HepG2 (cell line): ENCODE results near the gene URGCP. TPM values are rescaled to one million over a fixed set of nuclear protein-coding genes. Genes with fewer than 3 reads are reported as not detected.
A peak's percentile ranks its signal among the peaks of the same experiment; 100 is the strongest.

ENCODE experiments used
- ATAC-seq: fragments of 200-7000 bp; cut with Tn5 transposase; 3 replicates; pipeline ENCODE4 v1.9.1; 2020; ENCODE audit warnings: mild to moderate bottlenecking, moderate library complexity
- BruUV-seq: library from RNA; stranded (reverse); fragments of 400-500 nt; replicated peaks from 2 replicates; lab custom pipeline; 2021; lab: Mats Ljungman, UMichigan
- CTCF ChIA-PET: fragments of 300-600 bp; formaldehyde crosslinking; extraction: SDS; loops from one replicate; lab custom pipeline; 2021; ENCODE audit warnings: low total read pairs, inconsistent platforms, low intra/inter-chr PET ratio; lab: Yijun Ruan, JAX
- POLR2A ChIA-PET: fragments of 350-600 bp; sonication (Branson Sonifier 250); formaldehyde crosslinking; loops from one replicate; lab custom pipeline; 2020; ENCODE audit warnings: antibody characterized with exemption, inconsistent platforms; lab: Yijun Ruan, JAX
- DNase-seq: peaks from one replicate; pipeline ENCODE4 v3.0.0-alpha.2; 2015; ENCODE audit warnings: low spot score
- FAIRE-seq: peaks from 3 replicates; lab custom pipeline; 2011; peaks lifted over from hg19 to GRCh38; lab: Jason Lieb, UNC
- H2AFZ ChIP-seq: one replicate; pipeline ENCODE4 v1.6.1; 2011; ENCODE audit warnings: low read length, inconsistent platforms
- H3K27ac ChIP-seq: fragments of 300-600 bp; 3 replicates; pipeline ENCODE4 v1.8.0; 2011; ENCODE audit warnings: mixed run types, mild to moderate bottlenecking, mixed read lengths, low read length, inconsistent platforms; ENCODE audit not compliant: insufficient read depth; ENCODE audit errors: extremely low read length
- H3K27me3 ChIP-seq, 2 experiments: fragments of 200-600 bp in 1 of 2; 2 replicates in 1 of 2; 3 replicates in 1 of 2; pipeline versions ENCODE4 v1.6.0 to v1.8.0; 2011; ENCODE audit warnings: low read length in 2 of 2, mild to moderate bottlenecking in 2 of 2, moderate library complexity in 2 of 2, inconsistent platforms in 1 of 2; ENCODE audit not compliant: insufficient read depth in 2 of 2, control insufficient read depth in 1 of 2
- H3K36me3 ChIP-seq, 2 experiments: fragments of 200-600 bp in 1 of 2; replicated peaks in 1 of 2; 2 replicates in 1 of 2; 3 replicates in 1 of 2; pipeline versions ENCODE4 v1.5.1 to v1.8.0; 2011; ENCODE audit warnings: low read length in 2 of 2, inconsistent platforms in 1 of 2; ENCODE audit not compliant: insufficient read depth in 2 of 2, control insufficient read depth in 1 of 2
- H3K4me1 ChIP-seq: 2 replicates; pipeline ENCODE4 v1.5.1; 2012; ENCODE audit warnings: low read length, inconsistent platforms; ENCODE audit not compliant: insufficient read depth
- H3K4me2 ChIP-seq: 2 replicates; pipeline ENCODE4 v1.6.0; 2011; ENCODE audit warnings: low read depth, low read length, inconsistent platforms
- H3K4me3 ChIP-seq, 3 experiments: fragments of 200-600 bp in 1 of 3; sonication (generic), shearing (Covaris generic) in 1 of 3; replicated peaks in 1 of 3; 2 replicates each; pipeline ENCODE4 v1.5.1; 2011 to 2016; ENCODE audit warnings: low read length in 3 of 3, inconsistent platforms in 2 of 3, low read depth in 2 of 3, mild to moderate bottlenecking in 2 of 3, control low read depth in 1 of 3, mixed read lengths in 1 of 3; ENCODE audit not compliant: insufficient read depth in 1 of 3
- H3K79me2 ChIP-seq: one replicate; pipeline ENCODE4 v1.6.1; 2011; ENCODE audit warnings: low read length, inconsistent platforms; ENCODE audit not compliant: insufficient read depth
- H3K9ac ChIP-seq: 2 replicates; pipeline ENCODE4 v1.6.0; 2011; ENCODE audit warnings: mild to moderate bottlenecking, low read depth, low read length, inconsistent platforms; ENCODE audit not compliant: insufficient read depth
- H3K9me3 ChIP-seq: 2 replicates; pipeline ENCODE4 v1.5.1; 2012; ENCODE audit warnings: mild to moderate bottlenecking, low read length
- H4K20me1 ChIP-seq: 2 replicates; pipeline ENCODE4 v1.6.0; 2011; ENCODE audit warnings: inconsistent platforms, mild to moderate bottlenecking, low read length, moderate library complexity; ENCODE audit not compliant: insufficient read depth
- CBX1 ChIP-seq: IDR thresholded peaks from one replicate; pipeline ENCODE4 v1.6.1; 2016; ENCODE audit warnings: antibody characterized with exemption, low read depth
- CEBPG ChIP-seq: IDR thresholded peaks from 2 replicates; pipeline ENCODE4 v1.6.1; 2016
- CENPT ChIP-seq: sonication (generic); formaldehyde crosslinking; IDR thresholded peaks from 2 replicates; pipeline ENCODE4 v1.8.0; 2022; ENCODE audit warnings: low read depth, mild to moderate bottlenecking, moderate library complexity, missing genetic modification reagents
- CENPX ChIP-seq: sonication (generic); formaldehyde crosslinking; IDR thresholded peaks from 2 replicates; pipeline ENCODE4 v1.9.0; 2021; ENCODE audit warnings: mild to moderate bottlenecking, missing genetic modification reagents, moderate library complexity
- KDM2A ChIP-seq: sonication (generic); formaldehyde crosslinking; IDR thresholded peaks from 2 replicates; pipeline ENCODE4 v1.4.0; 2020; ENCODE audit warnings: low read depth, missing genetic modification reagents, borderline replicate concordance
- KDM5A ChIP-seq: fragments of 200-600 bp; sonication (generic); IDR thresholded peaks from 2 replicates; pipeline ENCODE4 v1.7.0; 2018; ENCODE audit warnings: antibody characterized with exemption, mild to moderate bottlenecking, low read length, borderline replicate concordance
- MTA1 ChIP-seq: sonication (generic); formaldehyde crosslinking; IDR thresholded peaks from 2 replicates; pipeline ENCODE4 v1.4.0; 2020; ENCODE audit warnings: missing genetic modification reagents, mild to moderate bottlenecking, borderline replicate concordance
- RCOR2 ChIP-seq: IDR thresholded peaks from 2 replicates; pipeline ENCODE4 v1.6.1; 2016; ENCODE audit warnings: missing biosample characterization, missing genetic modification reagents
- RFX3 ChIP-seq: IDR thresholded peaks from 2 replicates; pipeline ENCODE4 v1.6.1; 2016; ENCODE audit warnings: missing biosample characterization, missing genetic modification reagents
- SIN3A ChIP-seq: IDR thresholded peaks from 2 replicates; pipeline ENCODE4 v1.6.1; 2011; ENCODE audit warnings: low read depth, mild to moderate bottlenecking, control low read depth, low read length, borderline replicate concordance
- ZBTB20 ChIP-seq: sonication (generic); formaldehyde crosslinking; IDR thresholded peaks from 2 replicates; pipeline ENCODE4 v1.8.1; 2023; ENCODE audit warnings: missing genetic modification reagents, low read depth, mild to moderate bottlenecking, borderline replicate concordance
- ZBTB42 ChIP-seq: sonication (generic); formaldehyde crosslinking; IDR thresholded peaks from 2 replicates; pipeline ENCODE4 v1.5.0; 2020; ENCODE audit warnings: mild to moderate bottlenecking, missing genetic modification reagents
- ZMAT3 ChIP-seq: sonication (generic); formaldehyde crosslinking; conservative IDR thresholded peaks from 2 replicates; pipeline ENCODE4 v1.7.0; 2021; ENCODE audit warnings: missing genetic modification reagents
- ZNF34 ChIP-seq: sonication (generic); formaldehyde crosslinking; IDR thresholded peaks from 2 replicates; pipeline ENCODE4 v1.4.0; 2020; ENCODE audit warnings: mild to moderate bottlenecking, missing genetic modification reagents, borderline replicate concordance
- ZNF44 ChIP-seq: sonication (generic); formaldehyde crosslinking; IDR thresholded peaks from 2 replicates; pipeline ENCODE4 v1.5.1; 2020; ENCODE audit warnings: mild to moderate bottlenecking, missing genetic modification reagents
- ZNF510 ChIP-seq: sonication (generic); formaldehyde crosslinking; IDR thresholded peaks from 2 replicates; pipeline ENCODE4 v1.4.0; 2020; ENCODE audit warnings: low read depth, mild to moderate bottlenecking, missing genetic modification reagents
- ZNF644 ChIP-seq: IDR thresholded peaks from 2 replicates; pipeline ENCODE4 v1.6.1; 2016; ENCODE audit warnings: low read depth
- ZNF816 ChIP-seq: sonication (generic); formaldehyde crosslinking; IDR thresholded peaks from 2 replicates; pipeline ENCODE4 v1.8.0; 2022; ENCODE audit warnings: missing genetic modification reagents, mild to moderate bottlenecking, borderline replicate concordance
- ZSCAN22 ChIP-seq: sonication (generic); formaldehyde crosslinking; IDR thresholded peaks from 2 replicates; pipeline ENCODE4 v1.4.0; 2020; ENCODE audit warnings: mild to moderate bottlenecking, missing genetic modification reagents
- ZSCAN30 ChIP-seq: sonication (generic); formaldehyde crosslinking; IDR thresholded peaks from 2 replicates; pipeline ENCODE4 v1.5.0; 2020; ENCODE audit warnings: mild to moderate bottlenecking, missing genetic modification reagents
- WGBS: methylation state at CpG from one replicate; pipeline ENCODE4 v1.1.6; 2017; ENCODE audit warnings: low lambda C conversion rate; 5-methylcytosine and 5-hydroxymethylcytosine counted together
- in situ Hi-C: cut with HindIII; loops from 2 replicates; pipeline ENCODE4 v1.10.0; 2017; ENCODE audit warnings: low pct_unique_long_range_greater_than_20kb; ENCODE audit not compliant: extremely low pct_ligation_motif_present
- intact Hi-C: fragments of 100-400 bp; cut with micrococcal nuclease; formaldehyde crosslinking; loops from one replicate; pipeline ENCODE4 v1.10.0; 2022; ENCODE audit not compliant: unreplicated experiment
- polyA plus RNA-seq, 8 experiments: library from polyadenylated mRNA; depleted of rRNA in 3 of 8; stranded (reverse) in 7 of 8; unstranded in 1 of 8; fragments of >200 nt; fragmentation: Illumina TruSeq in 4 of 8; extraction: Trizol in 4 of 8; gene quantifications; 2 replicates each; pipeline versions ENCODE4 v1.2.1 to v1.2.3, GENCODE V29; 2011 to 2016; ENCODE audit warnings: low read depth in 4 of 8, missing spikeins in 1 of 8, mixed read lengths in 1 of 8; ENCODE audit not compliant: insufficient read depth in 1 of 8
- total RNA-seq, 5 experiments: library from RNA; depleted of rRNA; stranded (reverse); fragments of >200 nt; fragmentation: Illumina TruSeq; extraction: Trizol; gene quantifications; 2 replicates each; pipeline ENCODE4 v1.2.3, GENCODE V29; 2016; ENCODE audit warnings: low read depth in 1 of 5
- TF ChIP-seq, protein P1 (sequence below): sonication (generic); formaldehyde crosslinking; IDR thresholded peaks from 2 replicates; pipeline ENCODE4 v1.4.0; 2020; ENCODE audit warnings: missing genetic modification reagents, borderline replicate concordance
- TF ChIP-seq, protein P2 (sequence below): IDR thresholded peaks from 2 replicates; pipeline ENCODE4 v1.6.1; 2016; ENCODE audit warnings: low read depth, control low read depth

The URGCP gene
- total and polyA plus RNA-seq, 2 of the 13 experiments (the other 11 are each of a cell fraction or from before 2014, with no cell fraction given): 22.3 to 25.8 TPM

DNA sequence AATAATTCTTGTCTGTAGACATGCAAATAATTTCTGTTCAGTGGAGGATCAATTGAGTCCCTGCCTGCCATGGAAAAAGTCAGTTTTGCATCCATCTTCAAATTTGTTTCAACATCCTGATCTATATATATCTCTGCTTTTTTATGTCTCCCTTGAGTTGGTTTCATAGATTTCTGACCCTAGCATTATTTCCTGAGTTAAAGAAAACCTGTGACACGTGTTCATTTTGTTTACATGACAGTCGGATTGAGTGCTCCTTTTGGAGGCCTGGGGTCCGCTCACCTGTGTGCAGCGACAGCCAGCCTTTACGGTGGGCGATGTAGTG lies 37.8 kb downstream of the URGCP start:
- POLR2A ChIA-PET: interaction anchor here (2.0 to 2.2 kb wide), 2 partner anchors 36 to 58 kb away, joined by 10 to 36 read pairs; partner anchors contain the start of gene UBE2D4
- no peak for FAIRE-seq
- WGBS: 0% methylated on average over 6 of the region's 6 CpGs

DNA sequence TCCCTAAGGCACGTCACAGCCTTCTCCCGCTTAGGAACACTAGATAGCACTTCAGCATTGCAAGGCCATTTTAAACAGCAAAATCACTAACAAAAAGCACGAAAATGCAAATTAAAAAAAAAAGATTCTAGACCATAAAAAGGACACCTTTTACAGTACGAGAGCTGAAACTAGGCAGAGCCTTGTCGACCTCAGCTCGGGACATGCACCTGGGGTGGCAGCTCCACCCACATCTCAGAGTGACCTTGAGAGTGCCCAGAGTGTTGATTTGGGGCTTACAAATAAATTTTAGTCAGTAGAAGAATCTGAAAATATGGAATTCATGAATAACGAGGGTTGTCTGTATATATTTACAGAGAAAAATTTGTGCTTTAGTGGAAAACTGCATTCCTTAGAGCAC lies 38.2 kb downstream of the URGCP start:
- intact Hi-C loops: loop anchor here (2.0 kb wide), 2 partner anchors 37 to 87 kb away; no protein-coding TSS in a partner anchor
- Histone ChIP-seq H3K9me3 (no peaks in the 10 kb centered on the region), H2AFZ (no peak overlapping the region), H3K4me1 (peaks cover 18% of the 10 kb centered on the region), H3K9ac (peak overlapping the region; percentile 80), H3K79me2 (peaks cover 6% of the 10 kb centered on the region), H3K36me3 (peaks cover 2 to 8% of the 10 kb centered on the region in 2 experiments; a peak in 4 of 5 replicates), H3K27me3 (no peaks in the 10 kb centered on the region; a peak in 1 of 5 replicates), H4K20me1 (no peaks in the 10 kb centered on the region), H3K27ac (peak overlapping the region; percentile 67), H3K4me3 (peak overlapping the region; percentile 86 to 96 (median 87)), H3K4me2 (peak overlapping the region; percentile 88)
- CTCF ChIA-PET: no interaction called here
- FAIRE-seq (no peak), ATAC-seq (no peak), DNase-seq (no peak)
- in situ Hi-C loops: no loop called here
- BruUV-seq: no TSS peak
- 47% methylated on average over 7 of the region's 7 CpGs for WGBS
- POLR2A ChIA-PET: interaction anchor here (2.0 to 2.2 kb wide), 2 partner anchors 36 to 58 kb away, joined by 10 to 36 read pairs; partner anchors contain the start of gene UBE2D4
- no peak for TF ChIP-seq ZNF644
- no peak for TF ChIP-seq RCOR2 (CRISPR knock-in tag)
- TF ChIP-seq ZNF44 (CRISPR knock-in tag): no peak
- no peak for TF ChIP-seq CENPT (CRISPR knock-in tag)
- no peak for TF ChIP-seq ZSCAN30 (CRISPR knock-in tag)
- TF ChIP-seq, protein P1, sequence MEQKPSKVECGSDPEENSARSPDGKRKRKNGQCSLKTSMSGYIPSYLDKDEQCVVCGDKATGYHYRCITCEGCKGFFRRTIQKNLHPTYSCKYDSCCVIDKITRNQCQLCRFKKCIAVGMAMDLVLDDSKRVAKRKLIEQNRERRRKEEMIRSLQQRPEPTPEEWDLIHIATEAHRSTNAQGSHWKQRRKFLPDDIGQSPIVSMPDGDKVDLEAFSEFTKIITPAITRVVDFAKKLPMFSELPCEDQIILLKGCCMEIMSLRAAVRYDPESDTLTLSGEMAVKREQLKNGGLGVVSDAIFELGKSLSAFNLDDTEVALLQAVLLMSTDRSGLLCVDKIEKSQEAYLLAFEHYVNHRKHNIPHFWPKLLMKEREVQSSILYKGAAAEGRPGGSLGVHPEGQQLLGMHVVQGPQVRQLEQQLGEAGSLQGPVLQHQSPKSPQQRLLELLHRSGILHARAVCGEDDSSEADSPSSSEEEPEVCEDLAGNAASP (CRISPR knock-in tag): peak; percentile 35; the same call in 1 of the 2 replicates
- TF ChIP-seq CEBPG (CRISPR knock-in tag): no peak
- TF ChIP-seq ZBTB20 (CRISPR knock-in tag): peak; percentile 14; the same call in 1 of the 2 replicates
- no peak for TF ChIP-seq RFX3 (CRISPR knock-in tag)
- TF ChIP-seq, protein P2, sequence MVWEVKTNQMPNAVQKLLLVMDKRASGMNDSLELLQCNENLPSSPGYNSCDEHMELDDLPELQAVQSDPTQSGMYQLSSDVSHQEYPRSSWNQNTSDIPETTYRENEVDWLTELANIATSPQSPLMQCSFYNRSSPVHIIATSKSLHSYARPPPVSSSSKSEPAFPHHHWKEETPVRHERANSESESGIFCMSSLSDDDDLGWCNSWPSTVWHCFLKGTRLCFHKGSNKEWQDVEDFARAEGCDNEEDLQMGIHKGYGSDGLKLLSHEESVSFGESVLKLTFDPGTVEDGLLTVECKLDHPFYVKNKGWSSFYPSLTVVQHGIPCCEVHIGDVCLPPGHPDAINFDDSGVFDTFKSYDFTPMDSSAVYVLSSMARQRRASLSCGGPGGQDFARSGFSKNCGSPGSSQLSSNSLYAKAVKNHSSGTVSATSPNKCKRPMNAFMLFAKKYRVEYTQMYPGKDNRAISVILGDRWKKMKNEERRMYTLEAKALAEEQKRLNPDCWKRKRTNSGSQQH (CRISPR knock-in tag): no peak
- TF ChIP-seq CENPX (CRISPR knock-in tag): no peak
- TF ChIP-seq ZNF816 (CRISPR knock-in tag): no peak
- TF ChIP-seq CBX1: no peak
- TF ChIP-seq ZSCAN22 (CRISPR knock-in tag): no peak

More for the DNA sequence above, 37.8 kb downstream of the URGCP start:
- Histone ChIP-seq H3K9ac (peak overlapping the region; percentile 80), H3K27me3 (no peaks in the 10 kb centered on the region; a peak in 1 of 5 replicates)
- DNase-seq: no peak
- CTCF ChIA-PET: no interaction called here
- no peak for TF ChIP-seq ZBTB42 (CRISPR knock-in tag)
- 0 out of 2 replicates have a peak, but pooled peaks have one; percentile 8 for TF ChIP-seq ZMAT3 (CRISPR knock-in tag)
- TF ChIP-seq SIN3A: 0 out of 2 replicates have a peak, but pooled peaks have one; percentile 27
- TF ChIP-seq ZNF510 (CRISPR knock-in tag): 0 out of 2 replicates have a peak, but pooled peaks have one; percentile 20
- no peak for TF ChIP-seq MTA1
- TF ChIP-seq ZNF34 (CRISPR knock-in tag): no peak
- TF ChIP-seq KDM5A: 0 out of 2 replicates have a peak, but pooled peaks have one; percentile 29
- TF ChIP-seq KDM2A (CRISPR knock-in tag): no peak
- TF ChIP-seq, all 625 proteins: peak for 4
- Histone ChIP-seq H4K20me1 (no peaks in the 10 kb centered on the region), H3K4me3 (peak overlapping the region; percentile 86 to 96 (median 87)), H3K4me2 (peak overlapping the region; percentile 88), H3K9me3 (no peaks in the 10 kb centered on the region), H3K36me3 (peaks cover 2 to 8% of the 10 kb centered on the region in 2 experiments; a peak in 4 of 5 replicates), H3K79me2 (peaks cover 6% of the 10 kb centered on the region), H2AFZ (no peak overlapping the region), H3K4me1 (peaks cover 18% of the 10 kb centered on the region), H3K27ac (peak overlapping the region; percentile 67)
- intact Hi-C loops (loop anchor here (1.0 to 2.0 kb wide), 3 partner anchors 36 to 86 kb away; partner anchors contain the start of gene UBE2D4), in situ Hi-C loops (no loop called here)
- BruUV-seq: TSS peak; percentile 74
- ATAC-seq: no peak
